Activated T-helper 1 cell treated with Interleukin-2 at 50 U/mL for 16 hours (primary cell): ENCODE measurements around the gene WDR18.
"Not testable (repeated sequence)": the region's sequence is repeated elsewhere in the genome, so short reads cannot be mapped to it uniquely, and the experiment has no call there.

Experiments used
- DNase-seq: peaks from one replicate; pipeline ENCODE4 v3.0.0-alpha.2; 2020; ENCODE audit warnings: low read depth

The WDR18 gene

DNA sequence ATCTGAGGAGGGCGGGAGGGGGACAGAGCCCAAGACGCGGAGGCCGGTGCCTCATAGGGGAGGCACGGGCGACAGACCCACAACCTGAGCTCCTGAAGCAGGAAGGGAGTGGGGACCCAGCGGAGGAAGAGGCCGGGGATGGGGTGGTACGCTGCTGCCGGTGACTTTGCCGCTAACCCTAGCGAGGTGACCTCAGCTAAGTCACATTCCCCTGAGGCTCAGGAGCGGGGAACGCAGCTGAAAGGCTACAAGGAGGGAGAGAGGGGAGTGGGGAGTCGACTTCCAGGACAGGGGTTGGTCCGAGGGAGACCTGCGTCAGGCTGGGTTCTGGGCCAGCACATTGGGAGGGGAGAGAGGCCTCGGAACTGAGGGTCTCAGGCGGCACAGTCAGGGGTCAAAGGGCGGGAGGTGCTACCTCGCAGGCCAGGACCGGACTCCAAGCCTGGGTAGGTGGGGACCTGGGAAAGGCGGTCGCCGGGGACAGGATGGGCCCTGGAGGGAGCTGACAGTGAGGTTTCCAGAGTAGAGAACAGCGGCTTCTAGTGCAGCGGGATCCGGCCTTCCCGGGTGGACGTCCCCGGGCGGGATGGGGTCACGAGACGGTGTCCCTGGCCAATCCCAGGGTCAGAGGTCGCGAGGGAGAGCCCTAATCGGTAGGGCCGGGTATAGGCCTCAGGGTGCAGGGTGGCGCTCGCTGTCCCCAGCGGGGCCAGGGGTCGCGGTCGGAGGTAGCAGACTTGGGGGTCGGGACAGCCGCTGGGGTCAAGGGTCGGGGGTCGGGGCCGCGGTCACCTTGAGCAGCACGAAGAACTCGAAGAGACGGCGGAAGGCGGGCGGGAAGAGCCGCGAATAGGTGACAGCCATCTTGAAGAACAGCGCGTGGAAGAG, 36.1 kb downstream of the WDR18 start:
- no peak for DNase-seq

DNA sequence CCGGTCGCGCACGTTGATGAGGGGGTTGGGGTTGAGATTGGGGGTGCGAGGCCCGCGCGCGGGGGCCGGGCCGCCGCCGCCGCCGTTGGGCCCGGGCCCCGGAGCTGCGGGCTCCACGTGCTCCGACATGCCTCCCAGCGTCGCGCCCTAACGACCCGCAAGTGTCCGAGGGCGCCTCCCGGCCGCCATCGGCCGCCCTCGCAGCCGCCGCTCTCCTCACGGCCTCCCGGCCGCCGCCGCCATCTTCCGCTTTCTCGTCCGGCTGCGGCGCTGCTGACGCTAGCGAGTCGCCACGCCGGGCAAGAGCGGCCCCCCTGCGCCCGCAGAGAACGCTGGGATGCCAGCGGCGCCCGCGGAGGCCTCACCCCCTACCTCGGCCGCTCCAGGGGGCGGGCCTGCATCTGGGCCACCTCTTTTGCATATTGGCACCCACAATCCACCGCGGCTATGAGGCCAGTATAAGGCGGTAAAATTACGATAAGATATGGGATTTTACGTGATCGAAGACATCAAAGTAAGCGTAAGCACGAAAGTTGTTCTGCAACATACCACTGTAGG, 36.8 kb downstream of the WDR18 start, which contains the start of gene TMEM259:
TMEM259 (minus strand) TSS at position 256 of the 558 bp plus-strand sequence; CDS start at position 129, 127 bp downstream.
- peak; percentile 98 for DNase-seq

DNA sequence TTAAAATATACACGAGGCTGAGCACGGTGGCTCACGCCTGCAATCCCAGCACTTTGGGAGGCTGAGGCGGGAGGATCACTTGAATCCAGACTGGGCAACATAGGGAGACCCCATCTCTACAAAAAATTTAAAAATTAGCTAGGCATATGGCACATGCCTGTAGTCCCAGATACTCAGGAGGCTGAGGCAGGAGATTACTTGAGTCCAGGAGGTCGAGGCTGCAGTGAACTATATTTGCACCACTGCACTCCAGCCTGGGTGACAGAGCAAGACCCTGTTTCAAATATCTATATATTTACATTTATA, 39.7 kb downstream of the WDR18 start:
- not testable (repeated sequence) for DNase-seq

DNA sequence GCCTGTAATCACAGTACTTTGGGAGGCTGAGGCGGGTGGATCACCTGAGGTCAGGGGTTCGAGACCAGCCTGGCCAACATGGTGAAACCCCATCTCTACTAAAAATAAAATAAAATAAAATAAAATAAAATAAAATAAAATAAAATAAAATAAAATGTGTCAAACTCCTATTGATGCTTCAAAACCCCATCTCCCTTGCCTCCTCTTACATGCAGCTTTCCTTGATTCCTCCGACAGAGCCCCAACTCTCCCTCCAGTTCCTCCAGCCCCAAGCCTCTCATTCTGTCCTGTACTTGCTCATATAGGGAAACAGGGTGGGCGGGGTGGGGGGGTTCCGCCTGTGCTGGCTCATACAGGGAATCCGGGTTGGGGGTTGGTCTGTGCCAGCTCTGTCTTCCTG, 40.9 kb downstream of the WDR18 start:
- DNase-seq = not testable (repeated sequence)

DNA sequence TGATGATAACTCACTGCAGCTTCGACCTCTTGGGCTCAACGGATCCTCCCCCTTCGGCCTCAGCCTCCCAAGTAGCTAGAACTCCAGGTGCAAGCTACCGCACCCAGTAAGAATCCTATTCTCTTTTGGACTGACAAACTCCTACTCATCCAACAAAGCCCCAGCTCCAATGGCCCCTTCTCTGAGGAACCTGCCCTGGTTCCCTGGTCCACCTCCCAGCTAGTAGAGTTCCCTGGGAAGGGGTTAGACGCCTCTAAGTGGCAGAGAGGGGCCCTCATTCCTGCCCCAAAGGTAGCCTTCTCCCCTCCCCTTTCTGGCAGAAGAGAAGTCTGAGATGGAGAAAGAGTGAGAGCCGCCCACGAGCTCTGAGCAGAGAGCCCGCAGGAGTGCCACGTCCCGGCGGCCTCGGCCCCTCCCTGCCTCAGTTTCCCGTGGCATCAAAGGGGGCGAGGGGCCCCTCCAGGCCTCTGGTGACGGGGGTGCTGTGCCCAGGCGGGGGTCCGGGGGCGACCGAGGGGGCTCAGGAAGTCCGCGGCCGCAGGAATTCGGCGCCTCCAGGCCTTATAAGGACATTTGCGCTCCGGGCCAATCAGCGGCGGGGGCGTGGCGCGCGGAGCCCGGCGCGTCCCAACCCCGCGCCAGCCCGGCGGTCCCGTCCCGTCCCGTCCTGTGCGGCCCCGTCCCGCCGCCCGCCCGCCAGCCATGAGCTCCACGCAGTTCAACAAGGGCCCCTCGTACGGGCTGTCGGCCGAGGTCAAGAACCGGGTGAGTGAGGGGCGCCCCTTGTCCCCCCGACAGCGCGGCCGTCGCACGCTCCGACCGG, 42.0 kb downstream of the WDR18 start, which contains the start of gene CNN2:
CNN2 (plus strand) TSS at position 649 of the 823 bp plus-strand sequence; CDS start at position 703, 54 bp downstream.
- peak; percentile 50 for DNase-seq

DNA sequence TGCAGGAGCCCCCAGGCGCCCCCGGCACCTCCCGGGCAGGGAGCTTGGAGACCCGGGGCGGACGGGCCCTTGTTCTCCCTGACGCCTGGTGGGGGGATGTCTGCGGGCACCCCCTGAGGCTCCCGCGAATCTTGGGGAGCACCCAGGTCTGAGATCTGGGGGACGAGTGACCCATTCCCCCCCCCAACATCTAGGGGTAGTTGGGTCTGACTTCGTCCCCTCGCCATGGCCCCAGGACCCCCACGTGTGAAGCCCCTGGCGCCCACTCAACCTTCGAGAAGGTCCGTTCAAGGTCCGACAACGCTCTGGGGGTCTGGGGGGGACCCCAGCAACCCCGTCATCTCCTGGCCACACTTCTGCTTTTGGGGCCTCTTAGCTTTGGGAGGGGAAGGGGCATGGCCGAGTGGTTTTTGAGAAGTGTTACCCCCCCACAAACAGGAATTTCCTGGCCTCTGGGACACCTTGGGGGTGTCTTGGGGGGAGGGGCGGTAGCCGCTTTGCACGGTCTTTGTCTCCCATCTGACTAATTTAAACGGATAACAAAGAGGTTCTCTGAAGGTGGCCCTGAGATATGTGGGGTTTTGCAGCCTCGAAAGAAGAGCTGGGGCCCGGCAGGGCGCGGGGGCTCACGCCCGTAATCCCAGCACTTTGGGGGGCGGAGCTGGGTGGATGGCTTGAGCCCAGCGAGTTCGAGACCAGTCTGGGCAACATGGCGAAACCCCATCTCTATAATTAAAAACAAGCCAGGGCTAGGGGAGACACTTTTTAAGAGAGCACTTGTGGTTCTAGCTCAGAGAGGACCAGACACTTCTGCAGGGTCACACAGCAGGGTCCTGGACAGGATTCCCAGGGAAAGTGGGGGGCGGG, 42.9 kb downstream of the WDR18 start:
- DNase-seq = no peak

DNA sequence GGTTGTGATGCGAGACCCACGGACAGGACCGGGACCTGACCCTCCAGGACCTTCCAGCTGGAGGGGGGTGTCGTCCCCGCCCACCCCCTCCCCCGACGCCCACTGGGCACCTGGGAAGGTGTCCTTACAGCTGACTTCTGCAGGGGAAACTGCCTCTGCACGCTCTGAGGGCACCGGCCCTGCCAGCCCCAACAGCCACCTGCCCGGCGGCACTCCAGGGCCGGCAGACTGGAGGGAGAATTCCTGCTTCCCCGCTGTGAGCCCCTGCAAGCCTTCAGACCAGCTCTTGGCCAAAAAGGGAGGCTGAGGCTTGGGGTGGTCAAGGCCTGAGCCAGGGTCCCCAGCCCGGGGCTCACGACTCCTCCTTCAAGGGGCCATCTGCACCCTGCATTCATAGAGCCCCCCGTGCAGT, 43.5 kb downstream of the WDR18 start:
- DNase-seq = no peak

DNA sequence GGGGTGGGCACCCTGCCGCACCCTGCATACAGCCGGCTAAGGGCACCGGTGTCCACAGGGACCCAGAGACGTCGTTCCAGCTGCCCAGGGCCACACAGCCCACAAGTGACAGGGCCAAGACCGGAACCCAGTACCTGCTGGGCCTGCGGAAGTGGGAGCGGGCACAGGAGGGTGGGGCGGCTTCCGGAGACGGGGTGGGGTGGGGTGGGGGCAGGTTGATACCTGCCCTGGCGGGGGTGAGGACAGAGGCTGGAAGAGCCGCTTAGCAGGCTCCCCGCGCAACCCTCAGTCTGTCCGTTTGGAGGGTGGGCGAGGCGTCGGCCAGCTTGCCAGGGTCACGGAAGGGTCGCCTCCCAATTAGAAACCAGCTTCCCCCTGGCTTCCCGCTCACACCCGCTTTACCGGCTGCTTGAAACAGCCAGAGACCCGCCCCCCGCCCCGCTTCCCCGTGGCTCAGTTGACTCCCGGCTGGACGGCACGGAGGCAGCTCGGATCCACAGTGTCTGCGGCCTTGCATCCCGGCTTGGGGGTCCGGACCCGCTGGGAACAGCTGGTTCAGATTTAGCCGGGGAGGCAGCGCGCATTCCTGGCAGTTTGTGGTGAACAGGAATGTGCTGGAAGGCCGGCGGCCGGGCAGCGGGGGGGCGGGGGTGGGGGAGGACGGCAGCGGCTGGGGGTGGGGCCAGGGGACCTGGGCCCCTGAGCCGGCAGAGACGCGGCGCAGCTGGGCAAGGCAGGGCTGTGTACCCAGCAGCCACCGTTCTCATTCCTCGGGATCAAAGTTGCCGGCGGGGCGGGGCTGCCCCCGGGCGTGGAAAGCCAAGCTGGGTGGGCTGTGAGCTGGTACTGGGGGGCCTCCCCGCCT, 44.1 kb downstream of the WDR18 start:
- DNase-seq = peak; percentile 64

DNA sequence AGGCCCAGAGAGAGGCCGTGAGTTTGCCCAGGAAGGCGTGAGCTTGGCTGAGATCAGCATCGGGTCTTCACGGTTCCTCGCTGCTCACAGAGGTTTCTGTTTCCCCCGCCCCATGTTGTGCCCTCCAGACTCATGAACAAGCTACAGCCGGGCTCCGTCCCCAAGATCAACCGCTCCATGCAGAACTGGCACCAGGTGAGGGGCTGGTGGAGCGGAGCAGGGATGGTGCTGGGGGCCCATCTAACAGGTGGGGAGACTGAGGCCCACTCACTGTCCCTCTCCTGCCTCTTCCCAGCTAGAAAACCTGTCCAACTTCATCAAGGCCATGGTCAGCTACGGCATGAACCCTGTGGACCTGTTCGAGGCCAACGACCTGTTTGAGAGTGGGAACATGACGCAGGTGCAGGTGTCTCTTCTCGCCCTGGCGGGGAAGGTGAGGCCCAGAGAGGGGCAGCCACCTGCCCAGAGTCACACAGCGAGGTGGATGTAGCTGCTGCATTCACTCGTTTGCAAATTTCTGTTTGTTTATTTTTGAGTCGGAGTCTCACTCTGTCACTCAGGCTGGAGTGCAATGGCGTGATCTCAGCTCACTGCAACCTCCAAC, 48.2 kb downstream of the WDR18 start:
- DNase-seq = no peak

DNA sequence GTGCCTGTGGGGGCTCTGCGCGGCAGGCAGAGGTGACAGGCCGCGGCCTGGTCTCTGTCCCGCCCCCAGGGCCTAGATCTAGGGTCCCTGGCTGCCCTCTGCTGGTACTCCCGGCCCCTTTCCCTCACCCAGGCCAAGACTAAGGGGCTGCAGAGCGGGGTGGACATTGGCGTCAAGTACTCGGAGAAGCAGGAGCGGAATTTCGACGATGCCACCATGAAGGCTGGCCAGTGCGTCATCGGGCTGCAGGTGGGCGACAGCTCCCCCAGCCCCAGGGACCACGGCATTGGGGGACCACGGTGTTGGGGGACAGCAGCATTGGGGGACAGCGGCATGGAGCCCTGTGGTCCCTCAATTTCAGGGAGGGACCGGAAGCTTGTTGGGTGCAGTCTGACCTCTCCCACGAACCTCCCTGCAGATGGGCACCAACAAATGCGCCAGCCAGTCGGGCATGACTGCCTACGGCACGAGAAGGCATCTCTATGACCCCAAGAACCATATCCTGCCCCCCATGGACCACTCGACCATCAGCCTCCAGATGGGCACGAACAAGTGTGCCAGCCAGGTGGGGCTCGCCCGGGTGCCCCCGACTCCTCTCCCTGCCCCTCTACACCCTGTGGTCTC, 52.0 kb downstream of the WDR18 start:
- DNase-seq = no peak

DNA sequence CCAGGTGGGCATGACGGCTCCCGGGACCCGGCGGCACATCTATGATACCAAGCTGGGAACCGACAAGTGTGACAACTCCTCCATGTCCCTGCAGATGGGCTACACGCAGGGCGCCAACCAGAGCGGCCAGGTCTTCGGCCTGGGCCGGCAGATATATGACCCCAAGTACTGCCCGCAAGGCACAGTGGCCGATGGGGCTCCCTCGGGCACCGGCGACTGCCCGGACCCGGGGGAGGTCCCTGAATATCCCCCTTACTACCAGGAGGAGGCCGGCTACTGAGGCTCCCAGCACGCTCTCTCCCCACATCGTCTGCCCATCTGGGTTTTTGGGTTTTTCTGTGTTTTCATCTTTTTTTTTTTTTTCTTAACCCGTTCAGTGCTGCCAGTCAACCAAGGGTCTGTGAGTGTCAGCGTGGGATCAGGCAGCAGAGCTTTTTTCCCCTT, 53.5 kb downstream of the WDR18 start:
- no peak for DNase-seq

DNA sequence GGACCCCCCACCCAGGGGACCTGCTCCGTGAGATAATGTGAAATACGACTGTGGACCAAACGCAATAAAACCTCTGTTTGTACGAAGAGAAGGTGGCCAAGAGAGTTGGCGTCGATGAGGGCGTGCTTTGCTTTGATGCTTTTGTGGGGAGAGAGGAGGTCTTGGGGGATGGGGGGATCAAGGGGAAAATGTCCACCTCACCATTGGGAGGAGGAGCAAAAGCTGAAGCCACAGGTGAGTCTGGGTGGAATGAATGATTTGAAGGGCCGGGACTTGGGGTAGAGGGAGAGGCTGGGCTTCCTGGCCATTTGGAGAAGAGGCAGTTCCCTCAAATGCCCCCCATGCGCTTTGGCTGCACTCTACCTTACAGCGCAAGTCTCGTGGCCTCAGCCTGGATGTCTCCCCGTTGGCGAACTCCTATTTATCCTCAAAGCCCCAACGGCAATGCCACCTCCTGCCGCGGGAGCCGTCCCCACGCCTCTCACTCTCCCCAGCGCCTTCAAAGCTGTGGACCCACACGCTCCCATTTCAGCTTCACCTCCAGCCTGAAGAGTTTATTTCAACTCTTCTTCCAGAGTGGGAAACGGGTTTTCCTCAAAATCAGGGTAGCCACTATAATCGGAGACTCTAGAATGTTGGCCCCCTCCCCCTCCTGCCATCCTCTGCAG, 55.0 kb downstream of the WDR18 start:
- DNase-seq = no peak

DNA sequence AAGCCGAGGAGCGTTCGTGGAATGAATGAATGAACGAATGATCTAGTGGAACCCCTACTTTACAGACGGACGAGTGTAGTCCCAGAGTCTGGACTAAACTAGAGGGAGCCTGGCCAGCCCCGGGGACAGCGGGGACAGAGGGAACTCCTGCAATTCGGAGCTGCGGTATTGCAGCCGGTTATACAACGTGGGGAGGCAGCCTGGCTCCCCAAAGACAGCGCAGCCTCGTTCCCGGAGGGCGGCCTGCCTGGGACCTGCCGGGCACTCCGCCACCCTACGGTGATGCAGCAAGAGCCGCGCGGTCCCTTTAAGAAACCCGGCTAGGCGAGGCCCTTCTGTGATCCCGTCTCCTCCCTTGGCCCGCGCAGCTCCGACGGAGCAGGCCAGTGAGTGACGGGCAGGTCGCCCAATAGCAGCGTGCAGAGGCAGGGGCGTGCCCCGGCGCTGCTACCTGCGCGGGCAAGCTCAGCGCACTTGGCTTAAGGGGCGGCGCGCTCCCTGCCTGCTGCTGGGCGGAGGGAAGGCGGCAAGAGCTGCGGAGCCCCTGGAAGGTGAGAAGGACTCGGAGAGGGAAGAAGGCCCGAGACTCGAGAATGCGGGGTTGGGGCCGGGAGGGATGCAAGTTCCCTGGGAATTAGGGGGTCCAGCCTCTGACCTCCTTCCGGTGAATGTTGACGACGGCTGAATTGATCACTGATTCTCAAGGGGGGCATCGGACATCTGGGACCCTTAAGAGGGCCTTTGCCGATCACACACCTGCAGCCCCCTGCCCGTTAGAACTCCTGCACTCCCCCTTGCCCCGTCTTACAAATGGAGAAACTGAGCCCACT, 55.7 kb downstream of the WDR18 start, which contains the start of gene ABCA7:
ABCA7 (plus strand) TSS at position 462 of the 830 bp plus-strand sequence. CDS start 1,255 bp downstream, outside the sequence.
- peak; percentile 99 for DNase-seq

DNA sequence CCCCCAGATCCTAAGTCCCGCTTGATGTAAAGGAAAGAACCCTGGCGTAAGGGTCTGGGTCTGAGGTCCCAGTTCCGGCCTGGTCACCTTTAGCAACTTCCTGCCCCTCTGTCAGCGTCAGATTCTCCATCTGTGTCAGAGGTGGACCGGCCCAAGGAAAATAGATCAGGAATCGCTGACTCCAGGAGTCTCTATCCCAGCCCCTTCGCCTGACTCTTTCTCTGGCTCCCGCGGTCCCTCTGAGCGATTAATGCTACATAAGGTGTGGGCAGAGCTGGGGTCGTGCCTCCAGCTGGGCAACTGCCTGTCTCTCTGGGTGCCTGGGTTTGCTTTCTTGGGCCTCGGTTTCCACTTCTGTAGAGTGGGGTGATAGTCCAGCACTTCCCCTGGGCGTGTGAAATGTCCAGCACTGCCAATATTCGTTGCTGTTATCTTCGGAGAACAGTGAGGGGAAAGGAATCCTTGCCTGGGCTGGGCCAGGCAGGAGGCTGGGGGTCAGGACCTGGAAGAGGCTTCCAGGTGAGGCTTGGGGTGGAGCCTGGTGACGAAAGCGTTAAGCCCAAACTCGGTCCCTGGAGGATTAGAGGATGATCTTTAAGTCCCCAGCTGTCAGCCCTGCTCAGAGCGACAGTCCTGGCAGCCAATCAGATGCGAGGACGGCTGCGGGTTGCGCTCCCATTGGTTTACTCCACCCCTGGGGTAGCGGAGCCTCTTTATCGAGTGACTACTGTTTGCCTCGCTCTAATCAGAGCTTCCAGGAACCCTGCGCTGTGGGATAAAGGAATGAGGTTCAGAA, 56.5 kb downstream of the WDR18 start:
- DNase-seq = peak; percentile 84

DNA sequence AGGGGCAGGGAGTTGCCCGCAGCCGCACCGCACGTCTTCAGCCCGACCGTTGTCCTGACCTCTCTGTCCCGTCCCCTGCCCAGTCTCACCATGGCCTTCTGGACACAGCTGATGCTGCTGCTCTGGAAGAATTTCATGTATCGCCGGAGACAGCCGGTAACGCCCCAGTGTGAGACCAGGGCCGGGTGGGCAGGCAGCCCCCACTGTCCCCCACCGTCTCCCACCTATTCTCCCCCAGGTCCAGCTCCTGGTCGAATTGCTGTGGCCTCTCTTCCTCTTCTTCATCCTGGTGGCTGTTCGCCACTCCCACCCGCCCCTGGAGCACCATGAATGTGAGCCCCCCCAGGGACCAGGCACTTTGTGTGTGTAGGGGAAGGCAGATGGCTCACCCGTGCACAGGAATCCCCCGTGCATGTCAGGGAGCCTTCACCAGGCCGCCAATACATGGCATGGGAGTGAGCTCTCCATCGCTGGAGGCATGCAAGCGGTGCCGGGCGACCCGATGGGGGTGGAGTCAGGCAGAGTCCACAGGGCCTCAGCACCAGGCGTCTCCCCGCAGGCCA, 57.2 kb downstream of the WDR18 start:
- no peak for DNase-seq

DNA sequence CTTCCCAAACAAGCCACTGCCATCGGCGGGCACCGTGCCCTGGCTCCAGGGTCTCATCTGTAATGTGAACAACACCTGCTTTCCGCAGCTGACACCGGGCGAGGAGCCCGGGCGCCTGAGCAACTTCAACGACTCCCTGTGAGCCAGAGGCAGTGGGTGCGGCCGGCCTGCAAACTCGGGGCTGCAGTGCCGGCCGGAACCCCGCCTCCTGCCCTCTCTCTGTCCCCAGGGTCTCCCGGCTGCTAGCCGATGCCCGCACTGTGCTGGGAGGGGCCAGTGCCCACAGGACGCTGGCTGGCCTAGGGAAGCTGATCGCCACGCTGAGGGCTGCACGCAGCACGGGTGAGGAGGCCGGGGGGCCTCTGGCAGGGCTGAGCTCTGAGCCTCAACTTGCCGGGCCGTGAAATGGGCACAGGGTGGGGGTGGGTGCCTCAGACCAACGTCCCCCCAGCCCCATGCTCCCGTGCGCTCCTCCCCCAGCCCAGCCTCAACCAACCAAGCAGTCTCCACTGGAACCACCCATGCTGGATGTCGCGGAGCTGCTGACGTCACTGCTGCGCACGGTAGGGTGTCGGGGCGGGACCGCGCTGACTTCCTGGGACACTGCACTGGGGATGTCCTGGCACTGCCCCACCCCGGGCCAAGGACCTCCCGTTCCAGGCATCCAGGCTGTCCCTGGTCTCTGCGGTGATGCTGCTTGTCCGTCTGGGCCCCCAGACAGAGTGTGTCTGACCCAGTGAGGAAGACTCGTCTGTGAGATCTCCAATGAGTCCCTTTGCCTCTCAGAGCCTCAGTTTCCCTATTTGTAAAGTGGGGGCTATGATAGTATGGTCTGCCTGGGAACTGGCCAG, 57.9 kb downstream of the WDR18 start:
- DNase-seq = no peak
